MM.1S (cell line): ENCODE data around the gene LCN10.

Experiments
- CTCF ChIP-seq: fragments of 300-600 bp; sonication (generic); IDR thresholded peaks from 2 replicates; pipeline ENCODE4 v1.5.1; 2016; ENCODE audit warnings: antibody characterized with exemption, low read length, mixed read lengths
- EZH2 ChIP-seq: fragments of 300-600 bp; sonication (generic); optimal IDR thresholded peaks from 2 replicates; pipeline ENCODE3; 2017; ENCODE audit warnings: low read depth, mild to moderate bottlenecking, antibody characterized with exemption, low read length, mixed read lengths
- EZH2phosphoT487 ChIP-seq: fragments of 300-600 bp; sonication (generic); IDR thresholded peaks from 2 replicates; pipeline ENCODE4 v1.6.1; 2018; ENCODE audit warnings: antibody characterized with exemption, low read length

- TF ChIP-seq CTCF (no peak), EZH2 (no peak), EZH2phosphoT487 (no peak)
These were observed 41.1 kb downstream of the LCN10 start for GRCh38 chr9:136701668-136702053.
